Fibroblast of lung (primary cell): Measurements from ENCODE around the gene NCOA1. TPM values are rescaled to one million over a fixed set of nuclear protein-coding genes. Genes with fewer than 3 reads are reported as not detected.

Source experiments
- DNase-seq, 2 donors: peaks; one replicate each; pipeline versions ENCODE4 v3.0.0 to v3.0.0-alpha.2; 2010; ENCODE audit warnings: low read depth in 2 of 2
- H2AFZ ChIP-seq: 2 replicates; pipeline ENCODE4 v1.5.1; 2012; ENCODE audit warnings: low read length, control low read depth, inconsistent platforms
- H3K27ac ChIP-seq: 2 replicates; pipeline ENCODE4 v1.5.1; 2011; ENCODE audit warnings: low read length, control low read depth; ENCODE audit not compliant: insufficient read depth
- H3K27me3 ChIP-seq: 2 replicates; pipeline ENCODE4 v1.5.1; 2011; ENCODE audit warnings: mild to moderate bottlenecking, low read length; ENCODE audit not compliant: control insufficient read depth, insufficient read depth
- H3K36me3 ChIP-seq: 2 replicates; pipeline ENCODE4 v1.5.1; 2011; ENCODE audit warnings: low read length; ENCODE audit not compliant: control insufficient read depth, insufficient read depth
- H3K4me1 ChIP-seq: 2 replicates; pipeline ENCODE4 v1.5.1; 2011; ENCODE audit warnings: low read length; ENCODE audit not compliant: control insufficient read depth, insufficient read depth; ENCODE audit errors: extremely low read depth
- H3K4me2 ChIP-seq: 2 replicates; pipeline ENCODE4 v1.5.1; 2011; ENCODE audit warnings: low read length, control low read depth; ENCODE audit not compliant: insufficient read depth; ENCODE audit errors: extremely low read depth
- H3K4me3 ChIP-seq, 4 experiments: fragments of 200-600 bp in 1 of 4; sonication (generic) in 1 of 4; replicated peaks in 1 of 4; 2 replicates each; pipeline ENCODE4 v1.5.1; 2011 to 2016; ENCODE audit warnings: low read length in 4 of 4, low read depth in 3 of 4, mild to moderate bottlenecking in 3 of 4, control low read depth in 2 of 4, inconsistent platforms in 1 of 4, mixed read lengths in 1 of 4; ENCODE audit not compliant: insufficient read depth in 1 of 4; ENCODE audit errors: control extremely low read depth in 1 of 4
- H3K79me2 ChIP-seq: 2 replicates; pipeline ENCODE4 v1.5.1; 2012; ENCODE audit warnings: mild to moderate bottlenecking, low read length, inconsistent platforms; ENCODE audit not compliant: control insufficient read depth, insufficient read depth
- H3K9ac ChIP-seq: 2 replicates; pipeline ENCODE4 v1.5.1; 2011; ENCODE audit warnings: mild to moderate bottlenecking, low read length, control low read depth; ENCODE audit not compliant: insufficient read depth
- H3K9me3 ChIP-seq: 2 replicates; pipeline ENCODE4 v1.5.1; 2012; ENCODE audit warnings: low read depth, low read length; ENCODE audit not compliant: control insufficient read depth, insufficient read depth
- H4K20me1 ChIP-seq: 2 replicates; pipeline ENCODE4 v1.5.1; 2011; ENCODE audit warnings: low read length; ENCODE audit not compliant: control insufficient read depth, insufficient read depth; ENCODE audit errors: extremely low read depth
- EZH2 ChIP-seq: IDR thresholded peaks from 2 replicates; pipeline ENCODE4 v1.5.1; 2012; ENCODE audit warnings: low read length, control low read depth, mild to moderate bottlenecking; ENCODE audit errors: missing control alignments
- polyA plus RNA-seq, 2 donors: library from polyadenylated mRNA; depleted of rRNA in 1 of 2; stranded (reverse) in 1 of 2; unstranded in 1 of 2; fragments of >200 nt; gene quantifications; 2 replicates each; pipeline ENCODE4 v1.2.1, GENCODE V29; 2011 to 2012; ENCODE audit warnings: missing spikeins in 1 of 2
- total RNA-seq: library from RNA; depleted of rRNA; stranded (reverse); fragments of >200 nt; gene quantifications from 2 replicates; pipeline ENCODE4 v1.2.1, GENCODE V29; 2014
- TF ChIP-seq, protein P1 (sequence below), 2 donors: IDR thresholded peaks in 1 of 2; conservative IDR thresholded peaks in 1 of 2; 1 replicate in 1 of 2; 2 replicates in 1 of 2; pipeline ENCODE4 v1.5.1; 2011 to 2012; ENCODE audit warnings: low read length in 2 of 2, control low read depth in 1 of 2, inconsistent platforms in 1 of 2, low read depth in 1 of 2, mild to moderate bottlenecking in 1 of 2

Gene NCOA1
- total and polyA plus RNA-seq, 2 donors (not counting 1 experiment from before 2014, with no cell fraction given), result 15.5 to 19.8 TPM

- Histone ChIP-seq H3K27me3 (no peaks in the 10 kb centered on the region), H3K79me2 (no peaks in the 10 kb centered on the region), H3K9me3 (no peaks in the 10 kb centered on the region), H3K27ac (no peak overlapping the region), H3K36me3 (no peaks in the 10 kb centered on the region), H3K4me1 (peaks cover 2% of the 10 kb centered on the region), H3K4me2 (no peak overlapping the region), H3K4me3 (no peak overlapping the region), H3K9ac (no peak overlapping the region), H2AFZ (no peak overlapping the region), H4K20me1 (no peaks in the 10 kb centered on the region)
- DNase-seq, result no peak
- TF ChIP-seq, protein P1, sequence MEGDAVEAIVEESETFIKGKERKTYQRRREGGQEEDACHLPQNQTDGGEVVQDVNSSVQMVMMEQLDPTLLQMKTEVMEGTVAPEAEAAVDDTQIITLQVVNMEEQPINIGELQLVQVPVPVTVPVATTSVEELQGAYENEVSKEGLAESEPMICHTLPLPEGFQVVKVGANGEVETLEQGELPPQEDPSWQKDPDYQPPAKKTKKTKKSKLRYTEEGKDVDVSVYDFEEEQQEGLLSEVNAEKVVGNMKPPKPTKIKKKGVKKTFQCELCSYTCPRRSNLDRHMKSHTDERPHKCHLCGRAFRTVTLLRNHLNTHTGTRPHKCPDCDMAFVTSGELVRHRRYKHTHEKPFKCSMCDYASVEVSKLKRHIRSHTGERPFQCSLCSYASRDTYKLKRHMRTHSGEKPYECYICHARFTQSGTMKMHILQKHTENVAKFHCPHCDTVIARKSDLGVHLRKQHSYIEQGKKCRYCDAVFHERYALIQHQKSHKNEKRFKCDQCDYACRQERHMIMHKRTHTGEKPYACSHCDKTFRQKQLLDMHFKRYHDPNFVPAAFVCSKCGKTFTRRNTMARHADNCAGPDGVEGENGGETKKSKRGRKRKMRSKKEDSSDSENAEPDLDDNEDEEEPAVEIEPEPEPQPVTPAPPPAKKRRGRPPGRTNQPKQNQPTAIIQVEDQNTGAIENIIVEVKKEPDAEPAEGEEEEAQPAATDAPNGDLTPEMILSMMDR (conservative IDR thresholded peaks at IDR 0.05 in 1 of 2, IDR thresholded peaks at IDR 0.05 in 1 of 2; ENCODE audit: low read depth in 1 of 2, low read length in 2 of 2), result no peak
- no peak for TF ChIP-seq EZH2
Observed at GRCh38 chr2:24517247-24517646, 26.2 kb downstream of the NCOA1 start.

DNA sequence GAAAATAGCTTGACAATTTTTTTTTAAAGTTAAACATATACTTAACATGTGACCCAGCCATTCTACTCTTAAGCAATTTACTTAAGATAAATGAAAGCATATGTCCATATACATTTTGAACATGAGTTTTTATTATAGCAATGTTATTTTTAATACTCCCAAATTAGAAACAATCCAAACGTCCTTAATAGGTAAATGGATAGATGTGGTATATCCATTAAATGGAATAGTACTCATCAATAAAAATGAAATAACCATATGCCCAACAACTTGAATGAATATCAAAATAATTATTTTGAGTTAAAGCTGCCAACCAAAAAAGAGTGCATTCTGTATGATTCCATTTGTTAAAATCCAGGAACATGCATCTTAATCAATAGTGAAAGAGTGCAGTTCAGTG is 29.1 kb downstream of the NCOA1 start:
- Histone ChIP-seq H3K4me1 (no peaks in the 10 kb centered on the region), H3K36me3 (no peaks in the 10 kb centered on the region), H3K27ac (no peak overlapping the region), H3K4me3 (no peak overlapping the region), H3K27me3 (no peaks in the 10 kb centered on the region), H3K4me2 (no peak overlapping the region), H4K20me1 (no peaks in the 10 kb centered on the region), H3K79me2 (no peaks in the 10 kb centered on the region), H2AFZ (no peak overlapping the region), H3K9me3 (no peaks in the 10 kb centered on the region), H3K9ac (no peak overlapping the region)
- TF ChIP-seq EZH2, result no peak
- TF ChIP-seq, protein P1 (conservative IDR thresholded peaks at IDR 0.05 in 1 of 2, IDR thresholded peaks at IDR 0.05 in 1 of 2; ENCODE audit: low read depth in 1 of 2, low read length in 2 of 2), result no peak
- DNase-seq, result no peak

- Histone ChIP-seq H3K27me3 (no peaks in the 10 kb centered on the region), H3K4me1 (no peaks in the 10 kb centered on the region), H3K4me3 (no peak overlapping the region), H3K27ac (no peak overlapping the region), H3K79me2 (no peaks in the 10 kb centered on the region), H4K20me1 (no peaks in the 10 kb centered on the region), H3K4me2 (no peak overlapping the region), H2AFZ (no peak overlapping the region), H3K9ac (no peak overlapping the region), H3K9me3 (no peaks in the 10 kb centered on the region), H3K36me3 (no peaks in the 10 kb centered on the region)
- DNase-seq, result no peak
- TF ChIP-seq, protein P1 (conservative IDR thresholded peaks at IDR 0.05 in 1 of 2, IDR thresholded peaks at IDR 0.05 in 1 of 2; ENCODE audit: low read depth in 1 of 2, low read length in 2 of 2), result no peak
- no peak for TF ChIP-seq EZH2
Observed at GRCh38 chr2:24521162-24521857, 30.3 kb downstream of the NCOA1 start.
